Nephron progenitor cell (in vitro differentiated cells): ENCODE results near the gene F2RL3.
"Not testable (repeated sequence)": the region's sequence is repeated elsewhere in the genome, so short reads cannot be mapped to it uniquely, and the experiment has no call there.

Experiments used
- DNase-seq: peaks from one replicate; pipeline ENCODE4 v3.0.0; 2021
- H3K27ac Mint-ChIP-seq: 2 replicates; pipeline ENCODE4 v1.8.0; 2021; ENCODE audit warnings: mild to moderate bottlenecking, moderate library complexity, mixed read lengths
- H3K27me3 Mint-ChIP-seq: 2 replicates; pipeline ENCODE4 v1.8.0; 2021; ENCODE audit warnings: mild to moderate bottlenecking, low read depth, mixed read lengths; ENCODE audit not compliant: poor library complexity
- H3K36me3 Mint-ChIP-seq: 2 replicates; pipeline ENCODE4 v1.8.0; 2021; ENCODE audit warnings: low read depth, mixed read lengths
- H3K4me1 Mint-ChIP-seq: 2 replicates; pipeline ENCODE4 v1.8.0; 2021; ENCODE audit warnings: mixed read lengths
- H3K4me3 Mint-ChIP-seq: 2 replicates; pipeline ENCODE4 v1.8.0; 2021; ENCODE audit warnings: mild to moderate bottlenecking, moderate library complexity, mixed read lengths
- H3K9me3 Mint-ChIP-seq: 2 replicates; pipeline ENCODE4 v1.8.0; 2021; ENCODE audit warnings: mild to moderate bottlenecking, moderate library complexity, mixed read lengths
- CTCF ChIP-seq: fragments of 200-600 bp; sonication (generic); IDR thresholded peaks from 2 replicates; pipeline ENCODE4 v1.5.0; 2021; ENCODE audit warnings: antibody characterized with exemption

F2RL3 gene

GRCh38 chr19:16871871-16872270, 16.9 kb upstream of the F2RL3 start:
- no peak overlapping the region for H3K4me3 Mint-ChIP-seq
- peaks cover 4% of the 10 kb centered on the region for H3K9me3 Mint-ChIP-seq
- H3K36me3 Mint-ChIP-seq: peaks cover 52% of the 10 kb centered on the region
- no peak for DNase-seq
- H3K27me3 Mint-ChIP-seq: no peaks in the 10 kb centered on the region
- TF ChIP-seq CTCF: no peak
- no peak overlapping the region for H3K27ac Mint-ChIP-seq
- peaks cover 8% of the 10 kb centered on the region for H3K4me1 Mint-ChIP-seq

DNA sequence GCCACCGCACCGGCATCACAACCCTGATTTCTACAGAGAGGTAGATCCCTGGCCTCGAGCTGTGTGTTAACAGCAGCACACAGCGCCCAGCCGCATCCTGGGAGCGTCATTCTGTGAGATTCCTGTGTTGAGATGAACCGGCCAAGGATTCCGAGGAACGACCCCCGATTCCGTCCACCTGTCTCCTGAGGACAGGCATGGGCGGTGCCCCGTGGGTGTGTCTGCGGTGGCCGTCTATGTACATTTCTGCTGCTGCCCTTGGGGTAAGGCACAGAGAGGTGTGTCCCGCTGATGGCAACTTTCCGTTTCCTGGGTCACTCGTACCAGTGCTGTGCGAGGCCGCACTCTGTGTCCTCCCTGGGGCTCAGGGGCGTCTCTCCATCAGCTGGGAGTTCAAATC, 16.1 kb upstream of the F2RL3 start:
- Mint-ChIP-seq H3K27me3 (no peaks in the 10 kb centered on the region), H3K9me3 (peaks cover 4% of the 10 kb centered on the region), H3K4me3 (no peak overlapping the region), H3K4me1 (peaks cover 8% of the 10 kb centered on the region), H3K27ac (peak overlapping the region; percentile 68), H3K36me3 (peaks cover 59% of the 10 kb centered on the region)
- no peak for DNase-seq
- TF ChIP-seq CTCF: no peak

GRCh38 chr19:16873594-16873993, 15.2 kb upstream of the F2RL3 start:
- peaks cover 8% of the 10 kb centered on the region for H3K4me1 Mint-ChIP-seq
- TF ChIP-seq CTCF: no peak
- H3K4me3 Mint-ChIP-seq: no peak overlapping the region
- peaks cover 4% of the 10 kb centered on the region for H3K9me3 Mint-ChIP-seq
- peaks cover 58% of the 10 kb centered on the region for H3K36me3 Mint-ChIP-seq
- H3K27ac Mint-ChIP-seq: peak overlapping the region; percentile 100
- no peaks in the 10 kb centered on the region for H3K27me3 Mint-ChIP-seq
- DNase-seq: no peak

DNA sequence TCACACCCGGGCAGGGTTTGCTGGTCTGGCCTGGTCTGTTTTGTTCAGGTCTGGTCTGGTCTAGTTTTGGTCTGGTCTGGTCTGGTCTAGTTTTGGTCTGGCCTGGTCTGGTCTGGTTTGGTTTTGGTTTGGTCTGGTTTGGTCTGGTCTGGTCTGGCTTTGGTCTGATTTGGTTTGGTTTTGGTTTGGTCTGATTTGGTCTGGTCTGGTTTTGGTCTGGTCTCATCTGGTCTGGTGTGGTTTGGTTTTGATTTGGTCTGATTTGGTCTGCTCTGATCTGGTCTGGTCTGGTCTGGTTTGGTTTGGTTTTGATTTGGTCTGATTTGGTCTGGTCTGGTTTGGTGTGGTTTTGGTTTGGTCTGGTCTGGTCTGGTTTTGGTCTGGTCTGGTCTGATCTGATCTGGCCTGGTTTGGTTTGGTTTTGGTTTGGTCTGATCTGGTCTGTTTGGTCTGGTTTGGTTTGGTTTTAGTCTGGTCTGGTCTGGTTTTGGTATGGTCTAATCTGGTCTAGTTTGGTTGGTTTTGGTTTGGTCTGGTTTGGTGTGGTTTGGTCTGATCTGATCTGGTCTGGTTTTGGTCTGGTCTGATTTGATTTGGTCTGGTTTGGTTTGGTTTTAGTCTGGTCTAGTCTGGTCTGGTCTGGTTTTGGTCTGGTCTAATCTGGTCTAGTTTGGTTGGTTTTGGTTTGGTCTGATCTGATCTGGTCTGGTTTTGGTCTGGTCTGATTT, 14.4 kb upstream of the F2RL3 start:
- H3K4me3 Mint-ChIP-seq: no peak overlapping the region
- peaks cover 62% of the 10 kb centered on the region for H3K36me3 Mint-ChIP-seq
- H3K4me1 Mint-ChIP-seq: peaks cover 8% of the 10 kb centered on the region
- peaks cover 4% of the 10 kb centered on the region for H3K9me3 Mint-ChIP-seq
- peak overlapping the region; percentile 100 for H3K27ac Mint-ChIP-seq
- no peaks in the 10 kb centered on the region for H3K27me3 Mint-ChIP-seq
- no peak for TF ChIP-seq CTCF
- no peak for DNase-seq

DNA sequence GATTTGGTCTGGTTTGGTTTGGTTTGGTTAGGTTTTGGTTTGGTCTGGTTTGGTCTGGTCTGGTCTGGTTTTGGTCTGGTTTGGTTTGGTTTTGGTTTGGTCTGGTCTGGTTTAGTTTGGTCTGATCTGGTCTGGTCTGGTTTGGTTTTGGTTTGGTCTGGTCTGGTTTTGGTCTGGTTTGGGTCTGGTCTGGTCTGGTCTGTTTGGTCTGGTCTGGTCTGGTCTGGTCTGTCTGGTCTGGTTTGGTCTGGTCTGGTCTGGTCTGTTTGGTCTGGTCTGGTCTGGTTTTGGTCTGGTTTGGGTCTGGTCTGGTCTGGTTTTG, 13.9 kb upstream of the F2RL3 start:
- not testable (repeated sequence) for H3K4me1 Mint-ChIP-seq
- peak overlapping the region; percentile 100 for H3K27ac Mint-ChIP-seq

DNA sequence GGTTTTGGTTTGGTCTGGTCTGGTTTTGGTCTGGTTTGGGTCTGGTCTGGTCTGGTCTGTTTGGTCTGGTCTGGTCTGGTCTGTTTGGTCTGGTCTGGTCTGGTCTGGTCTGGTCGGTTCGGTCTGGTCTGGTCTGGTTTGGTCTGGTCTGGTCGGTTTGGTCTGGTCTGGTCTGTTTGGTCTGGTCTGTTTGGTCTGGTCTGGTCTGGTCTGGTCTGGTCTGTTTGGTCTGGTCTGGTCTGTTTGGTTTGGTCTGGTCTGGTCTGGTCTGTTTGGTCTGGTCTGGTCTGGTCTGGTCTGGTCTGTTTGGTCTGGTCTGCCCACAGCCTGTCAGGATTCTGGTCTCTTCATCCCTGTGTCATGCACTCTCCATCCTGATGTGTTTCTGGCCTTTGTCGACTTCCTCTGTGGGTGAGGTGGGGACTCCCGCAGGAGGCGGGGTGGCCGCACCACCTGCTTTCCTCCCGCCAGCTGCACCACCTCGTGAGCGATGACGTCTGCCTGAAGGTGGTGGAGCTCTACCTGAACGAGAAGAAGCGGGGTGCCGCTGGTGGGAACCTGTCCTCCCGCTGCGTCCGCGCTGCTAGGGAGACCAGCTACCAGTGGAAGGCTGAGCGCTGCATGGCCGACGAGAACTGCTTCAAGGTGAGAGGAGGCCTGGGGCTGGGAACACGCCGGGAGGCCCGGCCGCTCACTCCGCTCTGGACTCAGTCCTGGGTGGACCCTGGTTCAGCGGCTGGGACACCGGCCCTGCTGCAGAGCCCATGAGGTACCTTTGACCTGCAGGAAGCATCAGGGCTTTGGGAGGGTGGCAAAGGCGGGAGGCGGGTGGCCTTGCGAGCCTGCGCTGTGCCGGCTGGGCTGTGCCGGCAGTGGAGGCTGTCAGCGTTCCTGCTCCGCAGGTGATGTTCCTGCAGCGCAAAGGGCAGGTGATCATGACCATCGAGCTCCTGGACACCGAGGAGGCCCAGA, 12.9 kb upstream of the F2RL3 start:
- Mint-ChIP-seq H3K9me3 (peaks cover 4% of the 10 kb centered on the region), H3K4me1 (peaks cover 8% of the 10 kb centered on the region), H3K36me3 (peaks cover 75% of the 10 kb centered on the region), H3K27ac (peak overlapping the region; percentile 100), H3K4me3 (no peak overlapping the region), H3K27me3 (no peaks in the 10 kb centered on the region)
- no peak for DNase-seq
- TF ChIP-seq CTCF: no peak

More for the DNA sequence above, 13.9 kb upstream of the F2RL3 start:
- peaks cover 65% of the 10 kb centered on the region for H3K36me3 Mint-ChIP-seq
- H3K27me3 Mint-ChIP-seq, DNase-seq, H3K4me3 Mint-ChIP-seq, H3K9me3 Mint-ChIP-seq: not testable (repeated sequence)
